NCI-H2227 (cell line): Measurements from ENCODE around the gene SLC12A7.

ENCODE experiments used
- DNase-seq: peaks from one replicate; lab custom pipeline; 2025; ENCODE audit not compliant: unreplicated experiment; lab: John Stamatoyannopoulos, UW

Gene SLC12A7

DNA sequence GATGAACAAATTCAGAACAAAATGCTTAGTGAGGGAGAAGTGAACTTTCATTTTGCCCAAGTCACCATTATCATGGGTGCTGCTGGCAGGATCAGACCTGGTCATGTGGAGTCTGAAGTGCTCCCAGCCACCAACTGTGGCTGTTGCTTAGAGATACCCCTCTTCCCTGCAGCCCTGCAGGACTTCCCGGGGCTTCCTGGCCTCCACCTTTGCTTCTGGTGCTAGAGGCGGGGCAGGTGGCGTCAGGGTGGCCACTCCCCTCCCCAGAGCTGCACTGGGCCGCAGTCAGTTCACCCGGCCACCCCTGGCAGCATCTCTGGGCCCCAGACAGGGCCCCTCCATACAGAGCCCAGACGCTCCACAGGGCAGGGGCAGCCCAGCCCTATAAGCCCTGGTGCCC is 30.0 kb upstream of the SLC12A7 start:
- no peak for DNase-seq

DNA sequence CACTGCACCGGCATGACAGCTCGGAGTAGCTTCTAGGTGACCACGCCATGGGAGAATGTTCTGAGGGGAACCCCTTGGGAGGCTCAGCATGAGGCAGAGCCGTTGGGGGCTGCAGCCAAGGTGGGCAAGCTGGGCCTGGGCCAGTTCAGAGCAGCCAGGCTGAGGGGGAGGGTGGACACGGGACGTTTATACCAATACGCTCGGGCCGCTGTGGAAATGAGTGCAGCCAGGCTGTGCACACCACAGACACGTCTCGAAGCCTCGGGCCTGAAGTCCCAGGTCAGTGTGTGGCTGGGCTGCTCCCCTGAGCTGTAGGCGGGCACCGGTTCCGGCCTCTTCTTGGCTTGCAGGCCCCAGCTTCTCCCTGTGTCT is 28.9 kb upstream of the SLC12A7 start:
- no peak for DNase-seq

DNA sequence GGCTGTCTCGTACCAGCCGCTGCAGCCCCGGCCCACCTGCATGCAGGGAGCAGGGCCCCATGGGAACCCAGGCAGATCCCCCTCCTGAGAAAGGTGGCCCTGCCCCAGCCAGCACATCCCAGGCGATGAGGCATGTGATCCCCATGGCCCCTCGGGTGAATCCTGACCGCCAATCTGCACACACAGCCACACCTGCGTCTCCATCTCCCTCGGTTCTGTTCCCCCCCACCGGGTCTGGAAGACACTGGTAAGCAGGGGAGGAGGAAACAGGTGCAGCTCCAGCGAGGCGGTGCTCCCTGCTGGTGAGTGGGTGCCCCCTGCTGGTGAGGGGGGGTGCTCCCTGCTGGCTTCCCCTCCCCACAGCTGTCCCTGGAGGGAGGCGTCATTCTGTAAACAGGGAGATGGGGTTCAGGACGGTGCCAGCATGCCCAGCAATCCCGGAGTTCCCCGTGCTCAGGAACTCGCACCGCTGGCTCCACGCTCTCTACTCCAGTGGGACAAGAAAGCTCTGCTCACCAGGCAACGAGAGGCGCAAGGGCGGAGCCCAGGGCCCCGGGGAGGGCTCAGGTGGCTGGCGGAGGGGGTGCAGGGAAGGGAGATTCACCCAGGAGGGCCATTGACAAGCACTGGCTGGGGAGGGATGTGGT is 28.4 kb upstream of the SLC12A7 start:
- peak; percentile 29 for DNase-seq

- DNase-seq, result no peak
These were observed 27.7 kb upstream of the SLC12A7 start for GRCh38 chr5:1139331-1140170.

GRCh38 chr5:1138445-1139245 is 26.8 kb upstream of the SLC12A7 start:
- no peak for DNase-seq

DNA sequence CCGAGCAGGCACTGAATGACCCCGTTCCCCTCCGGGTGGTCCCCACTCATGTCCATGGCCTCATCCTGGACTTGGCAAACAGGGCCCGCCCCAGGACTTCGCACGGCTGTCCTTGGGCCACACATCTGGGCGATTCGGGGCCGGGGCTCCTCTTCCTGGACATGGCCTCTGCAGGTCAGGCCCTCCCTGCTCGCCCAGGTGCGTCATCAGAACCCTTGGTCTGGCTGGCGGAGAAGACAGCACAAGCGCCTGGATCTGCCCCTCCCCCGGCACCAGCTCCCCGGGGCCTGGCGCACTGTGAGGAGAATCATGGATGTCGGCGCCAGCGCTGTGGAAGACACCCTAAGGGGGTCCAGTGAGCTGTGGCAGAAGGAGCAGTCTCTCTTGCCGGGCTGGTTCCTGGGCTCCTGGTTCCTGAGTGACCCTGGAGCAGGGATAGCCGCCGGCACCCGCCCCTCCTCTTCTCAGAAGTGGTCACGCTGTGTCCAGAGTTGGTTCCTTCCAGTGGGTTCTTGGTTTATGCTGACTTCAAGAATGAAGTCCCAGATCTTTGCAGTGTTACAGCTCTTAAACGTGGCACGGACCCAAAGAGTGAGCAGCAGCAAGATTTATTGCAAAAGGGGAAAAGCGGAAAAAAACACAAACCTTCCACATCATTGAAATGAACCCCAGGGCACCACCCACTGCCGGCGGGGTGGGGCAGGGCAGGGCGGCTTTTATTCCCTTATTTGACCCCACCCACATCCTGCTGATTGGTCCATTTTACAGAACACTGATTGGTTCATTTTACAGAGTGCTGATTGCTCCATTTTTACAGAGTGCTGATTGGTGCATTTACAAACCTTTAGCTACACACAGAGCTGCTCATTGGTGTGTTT is 25.9 kb upstream of the SLC12A7 start:
- no peak for DNase-seq

DNA sequence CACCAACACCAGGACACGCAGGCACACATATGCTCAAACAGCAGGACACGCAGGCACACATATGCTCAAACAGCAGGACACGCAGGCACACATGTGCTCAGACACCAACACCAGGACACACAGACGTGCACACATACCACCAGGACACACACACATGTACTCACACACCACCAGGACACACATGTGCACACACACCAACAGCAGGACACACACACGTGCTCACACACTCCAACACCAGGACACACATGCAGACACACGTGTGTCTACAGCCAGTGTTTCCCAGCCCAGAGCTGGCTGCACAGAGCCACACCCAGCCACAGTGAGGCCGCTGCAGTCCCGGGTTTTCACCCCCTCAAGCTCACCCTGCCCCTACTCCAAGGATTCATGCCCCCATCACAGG is 25.0 kb upstream of the SLC12A7 start:
- no peak for DNase-seq

DNA sequence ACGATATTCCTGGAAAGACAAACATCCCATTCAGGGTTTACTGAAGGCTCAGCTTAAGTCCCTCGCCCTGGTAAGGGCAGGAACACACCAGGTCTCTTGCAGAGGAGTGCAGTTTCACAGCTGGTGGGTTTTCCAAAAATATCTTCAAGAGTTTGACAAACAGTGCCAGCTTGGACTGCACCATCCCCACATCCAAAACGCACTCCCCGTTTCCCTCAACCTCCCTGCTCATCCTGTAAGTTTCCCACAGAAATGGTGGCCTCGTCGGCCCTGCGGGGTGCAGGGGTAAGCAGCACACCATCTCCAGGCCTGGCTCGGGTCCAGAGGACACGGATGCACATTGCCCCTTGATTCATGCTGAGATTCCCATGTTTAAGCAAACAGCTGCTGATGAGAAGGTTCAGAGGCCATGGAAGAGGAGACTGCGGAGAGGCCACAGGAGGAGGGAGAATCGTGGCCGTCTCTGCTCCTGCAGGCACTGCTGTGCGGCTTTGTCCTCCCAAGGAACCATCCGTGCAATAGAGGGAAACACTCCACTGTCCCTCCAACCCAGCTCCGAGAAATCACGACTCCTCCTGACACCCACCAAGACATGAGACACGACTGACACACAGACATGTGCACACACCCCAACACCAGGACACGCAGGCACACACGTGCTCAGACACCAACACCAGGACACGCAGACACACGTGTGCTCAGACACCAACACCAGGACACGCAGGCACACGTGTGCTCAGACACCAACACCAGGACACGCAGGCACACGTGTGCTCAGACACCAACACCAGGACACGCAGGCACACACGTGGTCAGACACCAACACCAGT is 24.0 kb upstream of the SLC12A7 start:
- no peak for DNase-seq

DNA sequence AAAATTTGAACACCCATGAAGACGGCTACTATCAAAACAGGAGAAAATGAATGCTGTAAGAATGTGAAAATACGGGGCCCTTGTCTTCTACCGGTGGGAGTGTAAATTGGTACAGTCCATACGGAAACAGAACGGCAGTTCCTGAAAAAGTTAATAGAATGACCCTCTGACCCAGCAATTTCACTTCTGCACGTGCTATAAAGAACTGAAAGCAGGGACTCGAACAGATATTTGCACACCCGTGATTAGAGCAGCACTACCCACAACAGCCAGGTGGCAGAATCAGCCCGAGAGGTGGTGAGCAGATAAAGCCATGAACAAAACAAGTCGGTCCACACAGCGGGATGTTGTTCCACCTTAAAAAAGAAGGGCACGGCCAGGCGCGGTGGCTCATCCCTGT is 22.6 kb upstream of the SLC12A7 start:
- DNase-seq, result peak; percentile 32

DNA sequence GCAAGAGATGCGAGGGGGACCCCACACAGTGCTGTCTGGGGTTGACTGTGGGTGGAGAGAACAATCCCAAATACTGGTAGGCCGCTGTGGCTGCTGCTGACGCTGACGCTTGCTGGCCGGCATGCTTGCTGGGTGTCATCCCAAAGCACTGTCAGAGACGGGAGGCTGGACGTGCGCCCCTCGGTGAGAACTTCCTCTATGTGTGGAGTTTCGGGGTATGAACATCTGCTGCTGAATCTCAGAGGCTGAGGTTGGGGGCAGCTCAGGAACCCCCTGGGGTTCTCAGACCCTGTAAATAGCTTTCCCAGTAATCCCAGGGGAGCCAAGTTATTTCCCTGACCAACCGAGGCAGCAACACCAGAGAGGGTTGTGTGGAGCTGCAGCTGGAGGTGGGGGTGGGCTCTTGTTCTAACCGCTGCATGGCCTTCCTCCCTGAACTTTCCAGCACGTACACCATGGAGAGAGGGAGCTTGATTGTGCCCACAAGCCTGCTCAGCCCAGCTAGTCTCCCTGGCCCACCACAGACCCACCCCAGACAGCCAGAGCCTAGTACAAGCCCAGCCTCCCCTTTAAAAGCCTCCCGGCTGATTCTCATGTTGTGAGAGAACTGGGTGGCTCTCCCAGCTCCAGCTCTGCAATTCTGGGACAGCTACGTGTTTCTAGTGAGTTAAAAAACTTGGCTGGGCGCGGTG is 21.8 kb upstream of the SLC12A7 start:
- DNase-seq, result no peak

DNA sequence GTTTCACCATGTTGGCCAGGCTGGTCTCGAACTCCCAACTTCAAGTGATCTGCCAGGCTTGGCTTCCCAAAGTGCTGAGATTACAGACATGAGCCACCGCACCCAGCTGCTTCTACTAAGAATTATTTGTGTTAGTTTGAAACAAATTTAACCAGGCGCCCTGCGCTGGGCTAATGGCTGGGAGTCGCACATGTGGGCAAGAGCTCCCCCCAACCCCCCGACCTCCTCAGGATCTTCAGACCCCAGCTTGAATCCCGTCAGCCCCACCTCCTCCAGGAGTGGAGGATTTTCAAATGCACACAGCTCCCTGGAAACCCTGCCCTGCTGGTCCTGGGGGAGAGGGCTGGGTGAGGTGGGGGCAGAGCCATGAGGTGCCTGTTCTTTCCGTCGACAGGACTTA is 21.2 kb upstream of the SLC12A7 start:
- DNase-seq, result no peak

DNA sequence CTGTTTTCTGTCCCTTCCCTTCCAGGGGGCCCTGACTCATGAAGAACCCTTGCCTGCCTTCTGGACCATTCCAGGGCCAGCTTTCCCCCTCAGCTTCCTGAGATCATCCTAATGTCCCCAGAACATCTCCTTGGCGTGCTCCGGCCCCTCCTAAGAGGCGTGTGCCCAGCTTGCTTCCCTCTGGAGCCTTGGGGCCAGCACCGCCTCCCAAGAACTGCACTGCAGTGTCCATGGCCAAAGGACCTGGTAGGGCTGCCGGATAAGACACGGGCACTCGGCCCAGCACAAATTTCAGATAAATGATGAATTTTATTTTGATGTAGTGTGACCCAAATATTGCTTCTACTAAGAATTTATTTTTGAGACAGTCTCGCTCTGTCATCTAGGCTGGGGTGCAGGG is 20.7 kb upstream of the SLC12A7 start:
- no peak for DNase-seq

GRCh38 chr5:1131726-1132125 is 19.9 kb upstream of the SLC12A7 start:
- no peak for DNase-seq

DNA sequence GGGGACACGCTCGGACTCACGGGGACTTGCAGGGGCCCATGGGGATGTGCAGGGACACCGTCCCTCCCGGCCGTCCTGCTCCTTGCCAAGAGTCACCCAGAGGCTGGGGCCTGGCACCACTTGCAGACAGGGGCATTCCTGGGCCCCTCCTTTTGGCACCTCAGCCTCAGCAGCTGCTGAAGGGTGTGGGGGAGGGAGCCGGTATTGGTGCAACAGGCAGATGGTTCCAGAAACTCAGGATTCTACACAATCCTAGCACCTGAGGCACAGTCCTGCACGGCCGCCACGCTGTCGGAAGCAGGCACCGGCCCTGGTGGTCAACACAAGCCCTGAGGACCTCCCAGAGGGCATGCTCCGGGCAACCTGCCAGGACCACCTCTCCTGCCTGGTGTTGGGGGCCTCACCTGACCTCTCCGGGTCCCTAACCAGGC is 19.3 kb upstream of the SLC12A7 start:
- no peak for DNase-seq

DNA sequence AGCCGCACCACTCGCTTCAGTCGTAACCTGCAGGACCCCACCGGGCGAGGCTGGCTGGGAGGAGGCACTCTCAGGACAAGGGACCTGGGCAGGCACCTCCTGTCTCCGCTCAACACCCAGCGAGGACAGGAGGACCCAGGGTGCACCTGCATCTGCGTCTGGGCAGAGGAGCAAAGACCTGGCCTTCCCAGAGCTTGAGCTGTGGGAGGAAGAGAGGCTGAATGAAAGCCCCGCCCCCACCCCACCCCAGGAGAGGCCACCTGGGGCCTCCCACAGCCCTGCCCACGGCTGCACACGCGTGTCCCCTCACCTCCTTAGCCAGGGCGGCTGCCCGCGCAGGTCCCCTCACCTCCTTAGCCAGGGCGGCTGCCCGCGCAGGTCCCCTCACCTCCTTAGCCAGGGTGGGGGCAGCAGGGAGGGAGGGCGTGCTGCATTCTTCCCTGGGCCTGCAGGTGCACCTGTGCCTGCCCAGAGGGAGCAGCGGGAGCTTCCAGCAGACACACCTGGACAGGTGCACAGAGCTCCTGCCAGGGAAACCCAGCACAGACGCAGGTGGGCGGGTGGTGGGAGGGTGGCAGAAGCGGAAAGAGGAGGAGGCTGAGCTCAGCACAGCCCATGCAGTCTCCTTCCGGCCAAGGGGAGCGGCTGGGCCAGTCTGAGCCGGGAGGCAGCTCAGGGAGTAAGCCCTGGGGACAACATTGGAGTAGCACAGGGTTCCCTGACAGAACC is 18.5 kb upstream of the SLC12A7 start:
- no peak for DNase-seq

GRCh38 chr5:1129711-1130055 is 17.8 kb upstream of the SLC12A7 start:
- DNase-seq, result no peak

DNA sequence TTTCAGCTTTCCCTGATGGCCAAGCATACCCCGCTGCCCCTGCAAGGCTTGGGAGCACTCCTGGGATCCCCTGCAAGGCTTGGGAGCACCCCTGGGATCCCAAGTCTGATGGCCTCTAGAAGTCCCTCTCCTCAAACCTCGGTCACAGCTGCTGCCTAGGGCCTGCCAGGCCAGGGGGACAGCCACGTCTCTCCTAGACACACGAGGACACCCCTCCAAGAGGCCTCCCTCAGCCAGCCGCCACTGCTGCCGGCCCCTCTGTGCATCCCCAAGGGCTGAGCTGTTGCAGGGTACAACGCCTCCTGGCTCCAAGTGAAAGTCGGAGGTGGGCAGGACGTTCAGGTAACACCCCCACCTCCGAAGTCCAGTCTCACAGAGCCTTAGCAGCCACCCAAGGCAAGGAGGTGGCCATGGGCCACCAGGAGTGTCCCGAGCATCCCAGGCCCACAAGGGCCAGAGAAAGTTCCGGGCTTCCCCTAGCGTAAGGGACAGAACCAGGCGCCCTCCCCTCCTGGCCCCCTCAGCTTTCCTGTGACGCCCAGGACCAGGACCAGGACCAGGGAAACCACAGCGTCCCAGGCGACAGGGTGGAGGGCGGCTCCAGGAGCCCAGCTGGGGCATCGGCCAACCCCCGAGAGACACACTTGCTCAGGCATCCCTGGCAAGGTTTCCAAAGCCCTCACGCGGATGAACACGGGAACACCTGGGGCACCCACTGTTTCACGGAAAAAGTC is 17.3 kb upstream of the SLC12A7 start:
- DNase-seq, result no peak
